Lung (tissue), 16 donors: ENCODE measurements around the gene GPC2. TPM values are rescaled to one million over a fixed set of nuclear protein-coding genes. Genes with fewer than 3 reads are reported as not detected.
"Not testable (repeated sequence)": the region's sequence is repeated elsewhere in the genome, so short reads cannot be mapped to it uniquely, and the experiment has no call there.

Source experiments
- ATAC-seq: fragments of 200-7000 bp; cut with Tn5 transposase; one replicate; pipeline ENCODE4 v1.9.1; 2020; ENCODE audit warnings: moderate number of reproducible peaks; ENCODE audit not compliant: insufficient read depth, low FRiP score
- DNase-seq, 3 donors: peaks; one replicate each; pipeline ENCODE4 v3.0.0-alpha.2; 2013 to 2017
- H3K27ac ChIP-seq, 2 donors: one replicate each; pipeline ENCODE4 v1.5.1; 2013; ENCODE audit warnings: mild to moderate bottlenecking in 2 of 2, moderate library complexity in 2 of 2, control low read depth in 1 of 2, inconsistent platforms in 1 of 2, low read depth in 1 of 2, low read length in 1 of 2
- H3K27me3 ChIP-seq, 3 donors: one replicate each; pipeline ENCODE4 v1.5.1; 2013; ENCODE audit warnings: low read length in 2 of 3; ENCODE audit not compliant: control insufficient read depth in 3 of 3, insufficient read depth in 3 of 3
- H3K36me3 ChIP-seq, 4 donors: one replicate each; pipeline ENCODE4 v1.5.1; 2013; ENCODE audit warnings: low read length in 4 of 4, mild to moderate bottlenecking in 1 of 4, moderate library complexity in 1 of 4; ENCODE audit not compliant: control insufficient read depth in 4 of 4, insufficient read depth in 4 of 4
- H3K4me1 ChIP-seq, 5 donors: one replicate each; pipeline ENCODE4 v1.5.1; 2013; ENCODE audit warnings: low read length in 5 of 5, mild to moderate bottlenecking in 2 of 5, moderate library complexity in 1 of 5; ENCODE audit not compliant: control insufficient read depth in 5 of 5, insufficient read depth in 5 of 5
- H3K4me3 ChIP-seq: one replicate; pipeline ENCODE4 v1.5.1; 2013; ENCODE audit warnings: mild to moderate bottlenecking, control low read depth, moderate library complexity
- H3K9ac ChIP-seq, 2 donors: one replicate each; pipeline ENCODE4 v1.5.1; 2013; ENCODE audit warnings: low read length in 2 of 2, control low read depth in 1 of 2; ENCODE audit not compliant: insufficient read depth in 1 of 2
- H3K9me3 ChIP-seq, 4 donors: one replicate each; pipeline ENCODE4 v1.5.1; 2013; ENCODE audit warnings: low read length in 3 of 4, mild to moderate bottlenecking in 1 of 4, moderate library complexity in 1 of 4; ENCODE audit not compliant: control insufficient read depth in 4 of 4, insufficient read depth in 3 of 4
- WGBS, 2 donors: extraction: QIAGEN DNeasy Blood & Tissue Kit; methylation state at CpG; one replicate each; pipeline ENCODE4 v1.1.7; 2013; 5-methylcytosine and 5-hydroxymethylcytosine counted together
- long read RNA-seq, 5 donors: transcript quantifications; one replicate each; lab custom pipeline, GENCODE V29; 2026
- polyA plus RNA-seq, 2 donors: library from polyadenylated mRNA; stranded (reverse); fragments of 200-250 nt; gene quantifications; one replicate each; pipeline ENCODE4 v1.2.1, GENCODE V29; 2013
- total RNA-seq, 2 donors: library from RNA; depleted of rRNA in 1 of 2; stranded (reverse); fragments of >200 nt in 1 of 2; gene quantifications; one replicate each; pipeline ENCODE4 v1.2.1, GENCODE V29; 2014 to 2021
- TF ChIP-seq, protein P1 (sequence below): IDR thresholded peaks from 2 replicates; pipeline ENCODE4 v1.5.1; 2012; ENCODE audit warnings: mild to moderate bottlenecking; ENCODE audit errors: control extremely low read depth, extremely low read depth
- donor health status: control.
- donor health status: control.
- donor health status: Bipolar disorder and iron deficiency.
- donor health status: healthy.
- donor health status: DM: yes; HTN: yes; CAD: no.

The GPC2 gene
- 1 to 10 TPM; 1.4 to 2.1 TPM for total RNA-seq
- polyA plus RNA-seq = under 1 TPM; 0.61 to 0.68 TPM
- long read RNA-seq, donor 1 = 0 reads
- long read RNA-seq, donor 2 = 0 reads
- long read RNA-seq, donor 3 = 0 reads
- long read RNA-seq, donor 4 = 0 reads
- long read RNA-seq, donor 5 = 0 reads

GRCh38 chr7:100177045-100178001, at the start of gene GPC2, which contains the start of gene STAG3:
TSS of gene GPC2 (minus strand) at chr7:100177381. CDS start at chr7:100177199, 182 bp downstream.
TSS of gene STAG3 (plus strand) at chr7:100177918. CDS start at chr7:100180557, 2,639 bp downstream.
- ATAC-seq = peak; percentile 95
- Histone ChIP-seq H3K36me3 (no peaks in the 10 kb centered on the region), H3K4me3 (peak within 1 kb of the TSS; percentile 14), H3K27me3 (no peaks in the 10 kb centered on the region), H3K9ac (no peak within 1 kb of the TSS), H3K4me1 (peaks cover 0 to 7% (median 0%) of the 10 kb centered on the region in 5 donors), H3K27ac (no peak within 1 kb of the TSS), H3K9me3 (no peaks in the 10 kb centered on the region)
- 3 to 5% methylated on average over 76 to 78 of the region's 78 CpGs for WGBS, 2 donors
- TF ChIP-seq, protein P1, sequence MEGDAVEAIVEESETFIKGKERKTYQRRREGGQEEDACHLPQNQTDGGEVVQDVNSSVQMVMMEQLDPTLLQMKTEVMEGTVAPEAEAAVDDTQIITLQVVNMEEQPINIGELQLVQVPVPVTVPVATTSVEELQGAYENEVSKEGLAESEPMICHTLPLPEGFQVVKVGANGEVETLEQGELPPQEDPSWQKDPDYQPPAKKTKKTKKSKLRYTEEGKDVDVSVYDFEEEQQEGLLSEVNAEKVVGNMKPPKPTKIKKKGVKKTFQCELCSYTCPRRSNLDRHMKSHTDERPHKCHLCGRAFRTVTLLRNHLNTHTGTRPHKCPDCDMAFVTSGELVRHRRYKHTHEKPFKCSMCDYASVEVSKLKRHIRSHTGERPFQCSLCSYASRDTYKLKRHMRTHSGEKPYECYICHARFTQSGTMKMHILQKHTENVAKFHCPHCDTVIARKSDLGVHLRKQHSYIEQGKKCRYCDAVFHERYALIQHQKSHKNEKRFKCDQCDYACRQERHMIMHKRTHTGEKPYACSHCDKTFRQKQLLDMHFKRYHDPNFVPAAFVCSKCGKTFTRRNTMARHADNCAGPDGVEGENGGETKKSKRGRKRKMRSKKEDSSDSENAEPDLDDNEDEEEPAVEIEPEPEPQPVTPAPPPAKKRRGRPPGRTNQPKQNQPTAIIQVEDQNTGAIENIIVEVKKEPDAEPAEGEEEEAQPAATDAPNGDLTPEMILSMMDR = no peak
- DNase-seq = peak; percentile 96 to 98 (median 97)

DNA sequence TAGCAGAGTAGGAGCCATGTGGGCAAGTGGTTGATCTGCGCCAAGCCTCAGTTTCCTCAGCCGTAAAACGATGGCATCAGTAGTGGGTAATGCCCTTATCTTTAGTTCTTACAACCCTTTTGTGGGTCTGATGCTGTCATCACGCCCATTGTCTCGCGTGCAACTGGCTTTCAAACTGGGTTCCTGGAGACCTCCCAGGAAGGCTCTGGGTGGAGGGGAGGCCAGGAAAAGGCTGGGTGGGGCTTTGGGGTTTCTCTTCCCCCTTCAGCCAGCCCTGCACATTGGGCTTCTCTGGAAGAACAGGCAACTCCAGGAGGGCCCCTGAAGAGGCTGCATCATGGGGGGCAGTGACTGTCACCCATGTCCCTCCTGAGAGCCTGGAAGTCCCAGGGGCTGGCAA, 47.7 kb upstream of the GPC2 start:
- 80 to 94% methylated on average over 6 of the region's 6 CpGs for WGBS, 2 donors
- ATAC-seq, DNase-seq, H3K4me1 ChIP-seq, H3K9ac ChIP-seq, H3K9me3 ChIP-seq, H3K4me3 ChIP-seq, H3K27me3 ChIP-seq, H3K27ac ChIP-seq: not testable (repeated sequence)
- peaks cover 0 to 22% (median 2%) of the 10 kb centered on the region in 4 donors for H3K36me3 ChIP-seq

GRCh38 chr7:100223376-100223927, 46.3 kb upstream of the GPC2 start:
- DNase-seq, ATAC-seq: not testable (repeated sequence)
- WGBS, 2 donors = 92% methylated on average over 14 to 17 of the region's 17 CpGs

DNA sequence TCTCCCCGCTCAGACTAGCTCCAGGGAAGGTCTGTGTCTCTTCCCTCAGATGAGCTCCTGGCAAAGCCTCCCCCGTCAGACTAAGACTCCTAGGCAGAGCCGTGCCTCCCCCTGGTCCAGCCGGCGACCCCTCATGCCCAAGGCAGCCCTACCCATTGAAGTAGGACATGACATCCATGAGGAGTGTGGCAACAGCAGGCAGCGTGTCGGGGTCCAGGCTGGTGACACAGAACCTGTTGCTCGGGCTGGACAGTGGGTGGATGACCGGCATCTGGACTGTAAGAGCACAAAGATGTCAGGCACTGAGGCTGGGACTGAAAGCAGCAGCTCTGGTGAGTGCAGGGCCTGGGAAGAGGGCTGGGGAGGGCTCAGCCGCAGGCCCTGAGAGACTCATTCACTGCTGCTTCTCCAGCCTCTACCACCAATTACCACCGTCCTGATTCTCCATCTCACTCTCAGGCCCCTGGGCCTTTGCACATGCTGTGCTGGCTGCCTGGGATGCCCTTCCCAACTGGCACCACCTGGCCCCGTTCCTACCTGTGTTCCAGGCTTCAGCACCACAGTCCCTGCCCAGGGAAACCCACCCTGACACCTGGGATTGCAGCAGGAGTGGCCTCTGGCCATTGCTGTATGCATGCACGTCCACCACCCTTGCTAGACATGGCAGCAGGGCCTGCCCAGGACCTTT, 45.4 kb upstream of the GPC2 start:
- TF ChIP-seq, protein P1 = no peak
- Histone ChIP-seq H3K4me3 (no peak overlapping the region), H3K27ac (no peak overlapping the region), H3K9ac (no peak overlapping the region), H3K9me3 (no peaks in the 10 kb centered on the region), H3K27me3 (no peaks in the 10 kb centered on the region), H3K36me3 (peaks cover 0 to 23% (median 2%) of the 10 kb centered on the region in 4 donors), H3K4me1 (no peaks in the 10 kb centered on the region)
- no peak for DNase-seq
- ATAC-seq = no peak
- 96 to 97% methylated on average over 13 of the region's 13 CpGs for WGBS, 2 donors

More at GRCh38 chr7:100223376-100223927, 46.3 kb upstream of the GPC2 start:
- not testable (repeated sequence) for H3K27ac ChIP-seq, H3K9me3 ChIP-seq, H3K4me3 ChIP-seq, H3K4me1 ChIP-seq, H3K9ac ChIP-seq, H3K27me3 ChIP-seq
- H3K36me3 ChIP-seq = peaks cover 0 to 23% (median 2%) of the 10 kb centered on the region in 4 donors
